ENCODE results near the gene NPC2.

NPC2 gene

GRCh38 chr14:74501691-74502090 is 8.6 kb upstream of the NPC2 start:
- DNase-seq, result no peak

DNA sequence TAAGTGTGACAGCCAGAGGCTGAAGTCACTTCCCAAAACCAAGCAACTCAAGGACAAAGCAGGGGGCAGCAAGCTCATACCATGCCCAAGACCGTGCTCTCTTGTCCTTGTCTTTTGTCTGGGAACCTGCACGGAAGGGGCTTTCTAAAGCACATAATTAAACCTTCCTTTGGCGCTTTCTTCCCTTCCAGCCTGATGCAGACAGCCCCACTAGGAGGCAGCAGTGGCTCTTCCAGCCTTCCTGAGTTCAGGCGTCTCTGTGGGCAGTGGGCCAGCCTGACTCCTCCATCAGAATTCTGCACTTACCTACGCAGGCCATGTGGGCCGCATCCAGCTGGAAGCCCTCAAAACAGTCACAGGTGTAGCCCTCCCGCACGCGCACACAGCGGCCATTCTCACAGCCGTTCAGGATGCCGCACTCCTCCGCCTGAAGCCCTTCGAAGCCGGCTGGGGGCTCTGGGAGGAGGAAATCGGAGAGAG is 8.1 kb upstream of the NPC2 start:
- no peak for DNase-seq

GRCh38 chr14:74500417-74501134 is 7.5 kb upstream of the NPC2 start:
- no peak for DNase-seq

GRCh38 chr14:74495356-74495755 is 2.3 kb upstream of the NPC2 start:
- no peak for DNase-seq

- peak; percentile 99 for DNase-seq
Measured at GRCh38 chr14:74493343-74494261, 497 bp upstream of the NPC2 start, which contains the start of gene ISCA2. Gene ISCA2, plus strand, starts transcription at chr14:74493765. Its CDS starts 10 bp downstream, at chr14:74493775.

GRCh38 chr14:74491956-74492775 is 939 bp downstream of the NPC2 start:
- DNase-seq, result no peak

DNA sequence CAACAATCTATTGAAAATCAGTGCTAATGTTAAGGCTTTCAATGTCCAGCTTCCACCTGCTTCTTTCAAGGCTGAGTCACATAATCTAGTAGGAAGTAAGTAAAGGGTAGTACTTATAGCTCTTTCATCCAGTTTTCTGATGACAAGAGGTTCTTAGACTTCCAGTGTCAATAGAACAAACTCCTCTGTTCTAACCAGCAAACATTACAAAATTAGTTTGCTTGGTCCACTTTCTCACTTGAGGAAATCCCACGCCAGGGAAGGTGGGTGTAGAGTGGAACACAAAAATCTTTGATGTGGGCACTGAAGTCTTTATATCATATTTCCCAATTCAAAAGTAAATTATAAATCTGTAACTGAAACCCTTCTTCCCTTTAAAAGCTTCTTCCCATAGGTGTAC is 2.6 kb downstream of the NPC2 start:
- no peak for DNase-seq

DNA sequence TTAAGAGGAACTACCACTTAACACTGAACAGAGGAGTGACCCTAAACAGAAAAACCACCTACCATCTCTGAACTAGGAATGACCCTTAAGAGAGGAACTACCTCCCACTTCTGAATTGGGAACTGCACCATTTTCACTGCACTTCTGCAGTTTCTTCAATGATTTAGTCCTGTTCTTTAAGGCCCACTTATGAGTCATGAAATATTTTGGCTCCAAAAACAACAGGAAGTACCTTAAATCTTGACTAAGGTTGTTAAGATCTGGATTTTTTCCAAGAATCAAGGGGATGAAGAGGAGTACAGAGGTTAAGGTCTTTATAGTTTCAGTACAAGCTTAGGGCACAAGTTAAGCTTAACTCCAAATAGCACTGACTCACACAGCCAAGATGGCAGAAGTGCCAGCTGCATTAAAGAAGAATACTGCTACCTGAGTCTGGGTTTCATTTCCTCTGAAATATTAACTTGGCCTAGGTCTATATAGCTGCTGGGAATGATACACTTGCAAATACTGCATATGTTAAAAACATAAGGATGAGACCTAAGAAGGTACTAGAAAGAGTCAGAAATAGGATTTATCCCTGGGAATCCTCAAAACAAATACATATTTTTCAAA is 4.2 kb downstream of the NPC2 start:
- no peak for DNase-seq

- DNase-seq, result no peak
Measured at GRCh38 chr14:74486164-74486563, 6.9 kb downstream of the NPC2 start.

GRCh38 chr14:74483321-74483720 is 9.8 kb downstream of the NPC2 start:
- no peak for DNase-seq

- no peak for DNase-seq
Measured at GRCh38 chr14:74482571-74482970, 10.5 kb downstream of the NPC2 start.

- no peak for DNase-seq
Measured at GRCh38 chr14:74480046-74480445, 13.1 kb downstream of the NPC2 start.

DNA sequence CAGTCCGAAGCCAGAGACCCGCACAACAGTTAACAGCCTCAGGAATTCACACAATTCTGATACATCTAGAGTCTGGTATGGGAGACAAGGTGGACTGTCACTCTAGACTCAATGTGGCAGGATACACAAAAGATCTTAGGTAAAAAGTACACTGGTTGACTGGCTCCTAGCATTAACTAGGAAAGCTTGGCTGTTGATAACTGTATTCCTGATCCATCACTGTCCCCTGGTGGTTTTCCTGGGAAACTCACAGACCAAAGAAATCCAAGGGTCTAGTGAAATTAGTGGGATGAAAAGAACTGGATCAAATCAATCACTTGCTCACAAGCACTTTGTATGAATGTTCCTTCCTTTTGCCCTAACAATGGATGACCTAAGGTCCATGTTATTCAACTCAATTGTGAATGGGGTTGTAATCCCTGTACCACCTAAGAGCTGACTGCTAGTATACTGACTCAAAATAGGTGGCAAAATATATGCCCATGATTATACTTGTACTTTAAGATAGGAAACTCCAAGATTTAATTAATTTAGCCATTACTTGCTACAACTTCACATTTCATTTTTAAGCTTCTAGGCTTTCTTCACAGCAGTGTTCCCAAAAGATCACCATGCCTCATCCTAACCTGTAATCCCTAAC is 14.0 kb downstream of the NPC2 start:
- no peak for DNase-seq

GRCh38 chr14:74476607-74477006 is 16.5 kb downstream of the NPC2 start:
- DNase-seq, result no peak

GRCh38 chr14:74476107-74476506 is 17.0 kb downstream of the NPC2 start:
- no peak for DNase-seq

GRCh38 chr14:74475678-74476077 is 17.4 kb downstream of the NPC2 start:
- DNase-seq, result no peak

DNA sequence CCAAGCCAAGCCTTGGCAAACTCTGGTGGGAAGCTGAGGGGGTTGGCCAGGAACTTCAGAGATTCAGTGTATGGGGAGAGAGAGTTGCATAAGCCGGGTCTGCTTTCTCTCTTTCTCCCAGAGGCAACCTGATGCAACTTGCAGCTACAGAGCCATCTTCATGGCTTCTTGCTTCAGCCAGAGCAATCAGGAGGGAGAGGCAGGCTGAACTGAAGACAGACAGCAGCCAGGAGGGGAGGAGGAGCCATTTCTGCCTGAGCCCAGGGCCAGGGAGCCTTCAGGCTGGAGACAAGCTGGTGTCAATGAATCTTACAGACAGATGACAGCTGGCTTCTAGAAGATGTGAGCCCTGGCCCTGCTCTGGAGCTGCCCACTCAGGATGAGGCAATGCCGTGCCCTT is 18.7 kb downstream of the NPC2 start:
- no peak for DNase-seq

- no peak for DNase-seq
Measured at GRCh38 chr14:74472601-74473000, 20.5 kb downstream of the NPC2 start.

- DNase-seq, result no peak
Measured at GRCh38 chr14:74469548-74470518, 23.3 kb downstream of the NPC2 start.

GRCh38 chr14:74468513-74468912 is 24.6 kb downstream of the NPC2 start:
- no peak for DNase-seq

GRCh38 chr14:74465335-74465734 is 27.8 kb downstream of the NPC2 start:
- DNase-seq, result no peak

Measured in activated T-cell treated with anti-CD3 and anti-CD28 coated beads, Interleukin-2, amount 50 U/mL, for 1 hour (primary cell).